ENCODE data around the gene SLC16A9.

- TF ChIP-seq CTCF (IDR thresholded peaks at IDR 0.05; ENCODE audit: borderline replicate concordance, extremely low read depth, low read length, poor library complexity, severe bottlenecking) = no peak
- no peak for TF ChIP-seq EZH2 (IDR thresholded peaks at IDR 0.05; ENCODE audit: borderline replicate concordance, low read depth, low read length, severe bottlenecking)
Measured at GRCh38 chr10:59750155-59750945, 40.7 kb upstream of the SLC16A9 start.
